Measurements from ENCODE around the gene DUSP22.
A peak's percentile ranks its signal among the peaks of the same experiment; 100 is the strongest.

The DUSP22 gene

GRCh38 chr6:329888-330691, 37.8 kb downstream of the DUSP22 start:
- H3F3A ChIP-seq (ENCODE audit: control insufficient read depth, insufficient read depth): no peaks in the 10 kb centered on the region
- H4K20me1 ChIP-seq (ENCODE audit: control insufficient read depth, insufficient read depth, low read depth, low read length): 0 out of 2 replicates have a peak, but pooled peaks cover 3% of the 10 kb centered on the region
- no peak overlapping the region for H3K4me3 ChIP-seq (ENCODE audit: low read length)
- no peaks in the 10 kb centered on the region for H3K79me2 ChIP-seq (ENCODE audit: control insufficient read depth, low read length)
- H3K4me1 ChIP-seq (ENCODE audit: control insufficient read depth, low read length): peaks cover 29% of the 10 kb centered on the region
- 0 out of 2 replicates have a peak, but pooled peaks cover 5% of the 10 kb centered on the region for H3K27me3 ChIP-seq (ENCODE audit: control insufficient read depth, low read length)
- no peaks in the 10 kb centered on the region for H3K9me3 ChIP-seq (ENCODE audit: control insufficient read depth, insufficient read depth, low read length)
- H3K36me3 ChIP-seq (ENCODE audit: control insufficient read depth, low read length): no peaks in the 10 kb centered on the region
- TF ChIP-seq EZH2phosphoT487 (IDR thresholded peaks at IDR 0.05; ENCODE audit: borderline replicate concordance, low read length) (no peak), CTCF (IDR thresholded peaks at IDR 0.05; ENCODE audit: low read depth, low read length, poor library complexity, severe bottlenecking) (no peak)
- H3K9me2 ChIP-seq (replicated peaks; ENCODE audit: control insufficient read depth, low read length): no peaks in the 10 kb centered on the region
- H3K27ac ChIP-seq (ENCODE audit: low read depth, low read length): no peak overlapping the region
- no peak overlapping the region for H3K4me2 ChIP-seq (ENCODE audit: low read length)

- TF ChIP-seq EZH2phosphoT487 (IDR thresholded peaks at IDR 0.05; ENCODE audit: borderline replicate concordance, low read length) (no peak), CTCF (IDR thresholded peaks at IDR 0.05; ENCODE audit: low read depth, low read length, poor library complexity, severe bottlenecking) (no peak)
- Histone ChIP-seq H3K79me2 (ENCODE audit: control insufficient read depth, low read length) (no peaks in the 10 kb centered on the region), H3K4me3 (ENCODE audit: low read length) (no peak overlapping the region), H4K20me1 (ENCODE audit: control insufficient read depth, insufficient read depth, low read depth, low read length) (0 out of 2 replicates have a peak, but pooled peaks cover 3% of the 10 kb centered on the region), H3F3A (ENCODE audit: control insufficient read depth, insufficient read depth) (no peaks in the 10 kb centered on the region), H3K27ac (ENCODE audit: low read depth, low read length) (no peak overlapping the region), H3K36me3 (ENCODE audit: control insufficient read depth, low read length) (no peaks in the 10 kb centered on the region), H3K4me2 (ENCODE audit: low read length) (no peak overlapping the region), H3K27me3 (ENCODE audit: control insufficient read depth, low read length) (0 out of 2 replicates have a peak, but pooled peaks cover 5% of the 10 kb centered on the region), H3K9me3 (ENCODE audit: control insufficient read depth, insufficient read depth, low read length) (no peaks in the 10 kb centered on the region), H3K4me1 (ENCODE audit: control insufficient read depth, low read length) (peaks cover 29% of the 10 kb centered on the region), H3K9me2 (replicated peaks; ENCODE audit: control insufficient read depth, low read length) (no peaks in the 10 kb centered on the region)
Observed at GRCh38 chr6:330948-331347, 38.7 kb downstream of the DUSP22 start.

GRCh38 chr6:331622-332521, 39.6 kb downstream of the DUSP22 start:
- Histone ChIP-seq H3K9me3 (ENCODE audit: control insufficient read depth, insufficient read depth, low read length) (no peaks in the 10 kb centered on the region), H3F3A (ENCODE audit: control insufficient read depth, insufficient read depth) (no peaks in the 10 kb centered on the region), H3K27ac (ENCODE audit: low read depth, low read length) (no peak overlapping the region), H4K20me1 (ENCODE audit: control insufficient read depth, insufficient read depth, low read depth, low read length) (no peaks in the 10 kb centered on the region), H3K27me3 (ENCODE audit: control insufficient read depth, low read length) (0 out of 2 replicates have a peak, but pooled peaks cover 5% of the 10 kb centered on the region), H3K4me2 (ENCODE audit: low read length) (peak overlapping the region; percentile 35), H3K36me3 (ENCODE audit: control insufficient read depth, low read length) (no peaks in the 10 kb centered on the region), H3K79me2 (ENCODE audit: control insufficient read depth, low read length) (no peaks in the 10 kb centered on the region), H3K9me2 (replicated peaks; ENCODE audit: control insufficient read depth, low read length) (no peaks in the 10 kb centered on the region), H3K4me3 (ENCODE audit: low read length) (peak overlapping the region; percentile 22; the same call in 1 of the 2 replicates), H3K4me1 (ENCODE audit: control insufficient read depth, low read length) (peaks cover 29% of the 10 kb centered on the region)
- no peak for TF ChIP-seq EZH2phosphoT487 (IDR thresholded peaks at IDR 0.05; ENCODE audit: borderline replicate concordance, low read length)
